ENCODE measurements around the gene MYH6.

DNA sequence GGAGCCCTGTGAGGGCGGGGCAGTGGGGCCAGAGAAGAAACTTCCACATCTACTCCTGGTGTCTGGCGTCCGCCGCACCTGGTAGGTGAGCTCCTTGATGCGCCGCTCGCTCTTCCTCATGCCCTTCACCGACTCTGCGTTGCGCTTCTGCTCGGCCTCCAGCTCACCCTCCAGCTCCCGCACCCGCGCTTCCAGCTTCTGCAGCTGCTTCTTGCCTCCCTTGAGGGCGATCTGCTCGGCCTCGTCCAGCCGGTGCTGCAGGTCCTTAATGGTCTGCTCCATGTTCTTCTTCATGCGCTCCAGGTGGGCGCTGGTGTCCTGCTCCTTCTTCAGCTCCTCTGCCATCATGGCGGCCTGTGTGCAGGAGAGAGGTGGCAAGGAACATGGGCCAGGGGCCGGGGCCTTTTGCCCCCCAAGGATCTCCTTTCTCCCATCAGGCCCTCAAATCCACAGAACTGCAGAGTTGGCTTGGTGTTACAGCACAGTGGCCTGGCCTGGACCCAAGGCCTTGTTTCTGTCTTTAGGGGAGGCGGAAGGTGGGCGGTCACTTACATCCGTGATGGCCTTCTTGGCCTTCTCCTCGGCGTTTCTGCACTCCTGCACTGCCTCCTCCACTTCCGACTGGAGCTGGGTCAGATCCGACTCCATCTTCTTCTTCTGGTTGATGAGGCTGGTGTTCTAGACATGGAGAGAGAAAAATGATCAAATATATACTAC lies 23.6 kb downstream of the MYH6 start:
- TF ChIP-seq, protein P1, sequence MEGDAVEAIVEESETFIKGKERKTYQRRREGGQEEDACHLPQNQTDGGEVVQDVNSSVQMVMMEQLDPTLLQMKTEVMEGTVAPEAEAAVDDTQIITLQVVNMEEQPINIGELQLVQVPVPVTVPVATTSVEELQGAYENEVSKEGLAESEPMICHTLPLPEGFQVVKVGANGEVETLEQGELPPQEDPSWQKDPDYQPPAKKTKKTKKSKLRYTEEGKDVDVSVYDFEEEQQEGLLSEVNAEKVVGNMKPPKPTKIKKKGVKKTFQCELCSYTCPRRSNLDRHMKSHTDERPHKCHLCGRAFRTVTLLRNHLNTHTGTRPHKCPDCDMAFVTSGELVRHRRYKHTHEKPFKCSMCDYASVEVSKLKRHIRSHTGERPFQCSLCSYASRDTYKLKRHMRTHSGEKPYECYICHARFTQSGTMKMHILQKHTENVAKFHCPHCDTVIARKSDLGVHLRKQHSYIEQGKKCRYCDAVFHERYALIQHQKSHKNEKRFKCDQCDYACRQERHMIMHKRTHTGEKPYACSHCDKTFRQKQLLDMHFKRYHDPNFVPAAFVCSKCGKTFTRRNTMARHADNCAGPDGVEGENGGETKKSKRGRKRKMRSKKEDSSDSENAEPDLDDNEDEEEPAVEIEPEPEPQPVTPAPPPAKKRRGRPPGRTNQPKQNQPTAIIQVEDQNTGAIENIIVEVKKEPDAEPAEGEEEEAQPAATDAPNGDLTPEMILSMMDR (IDR thresholded peaks at IDR 0.05; ENCODE audit: insufficient read depth, low read depth, low read length): no peak
- no peak for TF ChIP-seq EZH2 (IDR thresholded peaks at IDR 0.05; ENCODE audit: insufficient read depth, low read length)
